Astrocyte of the spinal cord (primary cell): ENCODE data around the gene FAM168A.
A peak's percentile ranks its signal among the peaks of the same experiment; 100 is the strongest.

ENCODE experiments used
- DNase-seq: peaks from one replicate; pipeline ENCODE4 v3.0.0; 2011; ENCODE audit warnings: low read depth, low spot score
- H3K4me3 ChIP-seq: 2 replicates; pipeline ENCODE4 v1.5.1; 2011; ENCODE audit warnings: low read depth, mild to moderate bottlenecking, low read length, moderate library complexity
- CTCF ChIP-seq: IDR thresholded peaks from 2 replicates; pipeline ENCODE4 v1.5.1; 2012; ENCODE audit warnings: low read depth, mild to moderate bottlenecking, low read length, inconsistent platforms
- in situ Hi-C: cut with HindIII; loops from 2 replicates; pipeline ENCODE4 v1.10.0; 2017; ENCODE audit warnings: low sequenced_read_pairs

The FAM168A gene

GRCh38 chr11:73637012-73637411, 39.1 kb upstream of the FAM168A start:
- no peak overlapping the region for H3K4me3 ChIP-seq
- in situ Hi-C loops = no loop called here
- TF ChIP-seq CTCF = no peak
- DNase-seq = no peak

DNA sequence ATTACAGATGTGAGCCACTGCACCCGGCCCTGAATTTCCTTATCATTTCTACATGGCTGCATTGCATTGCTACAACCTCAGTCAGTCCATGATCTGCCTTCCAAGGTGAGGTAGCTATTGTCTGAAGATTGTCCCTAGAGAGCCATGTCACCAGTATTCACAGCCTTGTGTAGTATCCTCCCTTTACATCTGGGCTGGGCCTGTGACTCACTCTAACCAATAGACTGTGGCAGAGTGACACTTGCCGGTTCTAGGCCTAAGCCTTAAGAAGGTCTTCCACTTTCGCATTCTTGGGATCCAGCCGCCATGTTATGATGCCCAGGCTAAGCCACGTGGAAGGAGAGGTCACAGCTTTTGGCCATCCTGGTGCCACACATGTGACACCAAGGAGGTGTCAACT, 38.3 kb upstream of the FAM168A start:
- DNase-seq = no peak
- H3K4me3 ChIP-seq = no peak overlapping the region
- TF ChIP-seq CTCF = no peak
- in situ Hi-C loops = no loop called here

GRCh38 chr11:73635721-73636120, 37.8 kb upstream of the FAM168A start:
- H3K4me3 ChIP-seq = no peak overlapping the region
- in situ Hi-C loops = no loop called here
- no peak for DNase-seq
- no peak for TF ChIP-seq CTCF

- TF ChIP-seq CTCF = no peak
- no peak overlapping the region for H3K4me3 ChIP-seq
- DNase-seq = no peak
- in situ Hi-C loops = no loop called here
Measured at GRCh38 chr11:73633999-73634398, 36.1 kb upstream of the FAM168A start.

- in situ Hi-C loops = no loop called here
- no peak overlapping the region for H3K4me3 ChIP-seq
- TF ChIP-seq CTCF = no peak
- peak; percentile 32 for DNase-seq
Measured at GRCh38 chr11:73632996-73633395, 35.1 kb upstream of the FAM168A start.

DNA sequence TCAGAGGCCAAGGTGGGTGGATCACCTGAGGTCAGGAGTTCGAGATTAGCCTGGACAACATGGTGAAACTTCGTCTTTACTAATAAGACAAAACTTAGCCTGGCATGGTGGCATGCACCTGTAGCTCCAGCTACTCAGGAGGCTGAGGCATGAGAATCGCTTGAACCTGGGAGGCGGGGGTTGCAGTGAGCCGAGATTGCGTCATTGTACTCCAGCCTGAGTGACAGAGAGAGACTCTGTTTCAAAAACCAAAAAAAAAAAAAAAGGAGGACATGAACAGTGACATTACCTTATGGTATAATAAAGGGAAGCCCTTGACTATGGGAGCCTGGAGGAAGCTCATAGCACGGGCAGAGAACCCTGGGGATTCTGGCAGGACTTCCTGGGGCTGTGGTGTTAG, 32.0 kb upstream of the FAM168A start:
- in situ Hi-C loops = no loop called here
- no peak for DNase-seq
- TF ChIP-seq CTCF = no peak
- H3K4me3 ChIP-seq = no peak overlapping the region
